ENCODE data around the gene GGTA1. TPM values are rescaled to one million over a fixed set of nuclear protein-coding genes. Genes with fewer than 3 reads are reported as not detected.

Gene GGTA1
- total RNA-seq, 1 donor from 2014 or later, result not detected

- Mint-ChIP-seq H3K27ac (no peak overlapping the region), H3K9me3 (no peaks in the 10 kb centered on the region), H3K27me3 (ENCODE audit: low read depth) (peaks cover 5% of the 10 kb centered on the region), H3K36me3 (no peaks in the 10 kb centered on the region), H3K4me1 (peaks cover 2% of the 10 kb centered on the region), H3K4me3 (no peak overlapping the region)
- no peak for DNase-seq (ENCODE audit: low spot score in 2 of 2, unreplicated experiment in 2 of 2)
- no peak for TF ChIP-seq CTCF (IDR thresholded peaks at IDR 0.05; ENCODE audit: unreplicated experiment)
These were observed 10.3 kb downstream of the GGTA1 start for GRCh38 chr9:121489344-121489743.

GRCh38 chr9:121486043-121486442, 13.6 kb downstream of the GGTA1 start:
- Mint-ChIP-seq H3K9me3 (no peaks in the 10 kb centered on the region), H3K36me3 (no peaks in the 10 kb centered on the region), H3K27ac (no peak overlapping the region), H3K4me3 (no peak overlapping the region), H3K4me1 (peaks cover 8% of the 10 kb centered on the region), H3K27me3 (ENCODE audit: low read depth) (no peaks in the 10 kb centered on the region)
- no peak for TF ChIP-seq CTCF (IDR thresholded peaks at IDR 0.05; ENCODE audit: unreplicated experiment)
- no peak for DNase-seq (ENCODE audit: low spot score in 2 of 2, unreplicated experiment in 2 of 2)

- Mint-ChIP-seq H3K4me3 (no peak overlapping the region), H3K36me3 (no peaks in the 10 kb centered on the region), H3K27me3 (ENCODE audit: low read depth) (no peaks in the 10 kb centered on the region), H3K27ac (no peak overlapping the region), H3K9me3 (no peaks in the 10 kb centered on the region), H3K4me1 (peaks cover 8% of the 10 kb centered on the region)
- TF ChIP-seq CTCF (IDR thresholded peaks at IDR 0.05; ENCODE audit: unreplicated experiment), result no peak
- no peak for DNase-seq (ENCODE audit: low spot score in 2 of 2, unreplicated experiment in 2 of 2)
These were observed 14.0 kb downstream of the GGTA1 start for GRCh38 chr9:121485623-121486022.

- no peak for TF ChIP-seq CTCF (IDR thresholded peaks at IDR 0.05; ENCODE audit: unreplicated experiment)
These were observed 14.8 kb downstream of the GGTA1 start for GRCh38 chr9:121484651-121485446.

GRCh38 chr9:121483473-121484031, 16.1 kb downstream of the GGTA1 start:
- DNase-seq (ENCODE audit: low spot score in 2 of 2, unreplicated experiment in 2 of 2), result no peak
- H3K4me3 Mint-ChIP-seq, result no peak overlapping the region
- no peaks in the 10 kb centered on the region for H3K9me3 Mint-ChIP-seq
- no peaks in the 10 kb centered on the region for H3K27me3 Mint-ChIP-seq (ENCODE audit: low read depth)
- no peak overlapping the region for H3K27ac Mint-ChIP-seq
- H3K36me3 Mint-ChIP-seq, result no peaks in the 10 kb centered on the region
- TF ChIP-seq CTCF (IDR thresholded peaks at IDR 0.05; ENCODE audit: unreplicated experiment), result no peak
- H3K4me1 Mint-ChIP-seq, result peaks cover 19% of the 10 kb centered on the region

More at GRCh38 chr9:121484651-121485446, 14.8 kb downstream of the GGTA1 start:
- no peaks in the 10 kb centered on the region for H3K27me3 Mint-ChIP-seq (ENCODE audit: low read depth)
- H3K36me3 Mint-ChIP-seq, result no peaks in the 10 kb centered on the region
- H3K27ac Mint-ChIP-seq, result no peak overlapping the region
- no peaks in the 10 kb centered on the region for H3K9me3 Mint-ChIP-seq
- no peak overlapping the region for H3K4me3 Mint-ChIP-seq
- no peak for DNase-seq (ENCODE audit: low spot score in 2 of 2, unreplicated experiment in 2 of 2)
- peaks cover 8% of the 10 kb centered on the region for H3K4me1 Mint-ChIP-seq
